Muscle of leg (tissue), 11 donors: Measurements from ENCODE around the gene KCTD15. TPM values are rescaled to one million over a fixed set of nuclear protein-coding genes. Genes with fewer than 3 reads are reported as not detected.

Experiments used
- DNase-seq: peaks from one replicate; pipeline ENCODE4 v3.0.0; 2013
- H3K27ac ChIP-seq: one replicate; pipeline ENCODE4 v1.5.1; 2013; ENCODE audit warnings: mild to moderate bottlenecking, low read length, control low read depth
- H3K27me3 ChIP-seq: one replicate; pipeline ENCODE4 v1.6.1; 2013; ENCODE audit warnings: low read length; ENCODE audit not compliant: control insufficient read depth, insufficient read depth
- H3K36me3 ChIP-seq: one replicate; pipeline ENCODE4 v1.6.1; 2013; ENCODE audit warnings: low read length; ENCODE audit not compliant: control insufficient read depth, insufficient read depth
- H3K4me1 ChIP-seq: one replicate; pipeline ENCODE4 v1.6.1; 2013; ENCODE audit warnings: low read length; ENCODE audit not compliant: control insufficient read depth, insufficient read depth
- H3K4me3 ChIP-seq: one replicate; pipeline ENCODE4 v1.5.1; 2013; ENCODE audit warnings: low read length, control low read depth
- H3K9me3 ChIP-seq: replicated peaks from 2 replicates; pipeline ENCODE4 v1.6.1; 2013; ENCODE audit warnings: low read depth, low read length; ENCODE audit not compliant: control insufficient read depth
- WGBS: methylation state at CpG from one replicate; pipeline ENCODE4 v1.1.5; 2013; ENCODE audit warnings: missing lambda C conversion rate; ENCODE audit not compliant: insufficient coverage; 5-methylcytosine and 5-hydroxymethylcytosine counted together
- polyA plus RNA-seq, 8 donors: library from polyadenylated mRNA; unstranded; fragments of 120-200 nt; gene quantifications; one replicate each; pipeline versions ENCODE4 v1.2.1 to v1.2.3, GENCODE V29; 2013; ENCODE audit warnings: inconsistent platforms in 1 of 8, low replicate concordance in 1 of 8; ENCODE audit not compliant: insufficient read length in 8 of 8, insufficient read depth in 1 of 8
- total RNA-seq: library from RNA; stranded (reverse); fragments of 120-200 nt; gene quantifications from one replicate; pipeline ENCODE4 v1.2.4, GENCODE V29; 2013

Gene KCTD15
- total and polyA plus RNA-seq, 9 donors: 23.8 to 45.8 (median 34.5) TPM

- H3K4me1 ChIP-seq: peaks cover 9% of the 10 kb centered on the region
- peaks cover 87% of the 10 kb centered on the region for H3K36me3 ChIP-seq
- no peak overlapping the region for H3K27ac ChIP-seq
Measured at GRCh38 chr19:33803383-33803782, 6.7 kb downstream of the KCTD15 start.

GRCh38 chr19:33804021-33804799, 7.5 kb downstream of the KCTD15 start:
- peak; percentile 46 for DNase-seq
- 74% methylated on average over 8 of the region's 10 CpGs for WGBS
- no peaks in the 10 kb centered on the region for H3K9me3 ChIP-seq
- peaks cover 92% of the 10 kb centered on the region for H3K36me3 ChIP-seq
- H3K4me3 ChIP-seq: no peak overlapping the region
- H3K27me3 ChIP-seq: no peaks in the 10 kb centered on the region
- peaks cover 3% of the 10 kb centered on the region for H3K4me1 ChIP-seq
- H3K27ac ChIP-seq: no peak overlapping the region

More at GRCh38 chr19:33803383-33803782, 6.7 kb downstream of the KCTD15 start:
- Histone ChIP-seq H3K27me3 (no peaks in the 10 kb centered on the region), H3K9me3 (no peaks in the 10 kb centered on the region), H3K4me3 (no peak overlapping the region)
- no peak for DNase-seq
- 81% methylated on average over 5 of the region's 9 CpGs for WGBS

- no peaks in the 10 kb centered on the region for H3K27me3 ChIP-seq
- no peak for DNase-seq
- WGBS: 96% methylated on average over 3 of the region's 3 CpGs
- H3K27ac ChIP-seq: no peak overlapping the region
- H3K9me3 ChIP-seq: no peaks in the 10 kb centered on the region
- H3K4me3 ChIP-seq: no peak overlapping the region
- peaks cover 3% of the 10 kb centered on the region for H3K4me1 ChIP-seq
- H3K36me3 ChIP-seq: peaks cover 93% of the 10 kb centered on the region
Measured at GRCh38 chr19:33805313-33805712, 8.6 kb downstream of the KCTD15 start.

GRCh38 chr19:33805840-33806433, 9.3 kb downstream of the KCTD15 start:
- Histone ChIP-seq H3K27me3 (no peaks in the 10 kb centered on the region), H3K4me1 (peaks cover 3% of the 10 kb centered on the region), H3K4me3 (no peak overlapping the region), H3K27ac (no peak overlapping the region), H3K9me3 (no peaks in the 10 kb centered on the region), H3K36me3 (peaks cover 94% of the 10 kb centered on the region)
- WGBS: 77% methylated on average over 7 of the region's 9 CpGs
- DNase-seq: no peak

- Histone ChIP-seq H3K4me3 (no peak overlapping the region), H3K36me3 (peaks cover 93% of the 10 kb centered on the region), H3K9me3 (no peaks in the 10 kb centered on the region), H3K4me1 (peaks cover 3% of the 10 kb centered on the region), H3K27me3 (no peaks in the 10 kb centered on the region), H3K27ac (no peak overlapping the region)
- 92% methylated on average over 4 of the region's 8 CpGs for WGBS
- DNase-seq: no peak
Measured at GRCh38 chr19:33806434-33806881, 9.8 kb downstream of the KCTD15 start.

- 44% methylated on average over 1 of the region's 1 CpG for WGBS
- no peak for DNase-seq
- Histone ChIP-seq H3K4me3 (no peak overlapping the region), H3K27ac (no peak overlapping the region), H3K27me3 (no peaks in the 10 kb centered on the region), H3K9me3 (no peaks in the 10 kb centered on the region), H3K4me1 (peaks cover 3% of the 10 kb centered on the region), H3K36me3 (peaks cover 93% of the 10 kb centered on the region)
Measured at GRCh38 chr19:33808399-33808798, 11.7 kb downstream of the KCTD15 start.

GRCh38 chr19:33809960-33810359, 13.3 kb downstream of the KCTD15 start:
- no peaks in the 10 kb centered on the region for H3K4me1 ChIP-seq
- peaks cover 90% of the 10 kb centered on the region for H3K36me3 ChIP-seq
- H3K4me3 ChIP-seq: no peak overlapping the region
- H3K27ac ChIP-seq: no peak overlapping the region
- H3K9me3 ChIP-seq: no peaks in the 10 kb centered on the region
- no peaks in the 10 kb centered on the region for H3K27me3 ChIP-seq
- no peak for DNase-seq
- WGBS: 61% methylated on average over 2 of the region's 6 CpGs

GRCh38 chr19:33810821-33811220, 14.2 kb downstream of the KCTD15 start:
- Histone ChIP-seq H3K27ac (no peak overlapping the region), H3K27me3 (no peaks in the 10 kb centered on the region), H3K36me3 (peaks cover 82% of the 10 kb centered on the region), H3K9me3 (no peaks in the 10 kb centered on the region), H3K4me1 (no peaks in the 10 kb centered on the region), H3K4me3 (no peak overlapping the region)
- DNase-seq: no peak
- WGBS: 93% methylated on average over 8 of the region's 11 CpGs

GRCh38 chr19:33811246-33811645, 14.6 kb downstream of the KCTD15 start:
- no peak for DNase-seq
- Histone ChIP-seq H3K4me1 (no peaks in the 10 kb centered on the region), H3K36me3 (peaks cover 77% of the 10 kb centered on the region), H3K4me3 (no peak overlapping the region), H3K9me3 (no peaks in the 10 kb centered on the region), H3K27ac (no peak overlapping the region), H3K27me3 (no peaks in the 10 kb centered on the region)
- WGBS: 92% methylated on average over 37 of the region's 41 CpGs

GRCh38 chr19:33811736-33812387, 15.2 kb downstream of the KCTD15 start:
- 64% methylated on average over 9 of the region's 14 CpGs for WGBS
- Histone ChIP-seq H3K4me1 (no peaks in the 10 kb centered on the region), H3K36me3 (peaks cover 71% of the 10 kb centered on the region), H3K27me3 (no peaks in the 10 kb centered on the region), H3K9me3 (no peaks in the 10 kb centered on the region), H3K27ac (no peak overlapping the region), H3K4me3 (no peak overlapping the region)
- DNase-seq: no peak
